ENCODE measurements around the gene MAP7D3.

Gene MAP7D3

DNA sequence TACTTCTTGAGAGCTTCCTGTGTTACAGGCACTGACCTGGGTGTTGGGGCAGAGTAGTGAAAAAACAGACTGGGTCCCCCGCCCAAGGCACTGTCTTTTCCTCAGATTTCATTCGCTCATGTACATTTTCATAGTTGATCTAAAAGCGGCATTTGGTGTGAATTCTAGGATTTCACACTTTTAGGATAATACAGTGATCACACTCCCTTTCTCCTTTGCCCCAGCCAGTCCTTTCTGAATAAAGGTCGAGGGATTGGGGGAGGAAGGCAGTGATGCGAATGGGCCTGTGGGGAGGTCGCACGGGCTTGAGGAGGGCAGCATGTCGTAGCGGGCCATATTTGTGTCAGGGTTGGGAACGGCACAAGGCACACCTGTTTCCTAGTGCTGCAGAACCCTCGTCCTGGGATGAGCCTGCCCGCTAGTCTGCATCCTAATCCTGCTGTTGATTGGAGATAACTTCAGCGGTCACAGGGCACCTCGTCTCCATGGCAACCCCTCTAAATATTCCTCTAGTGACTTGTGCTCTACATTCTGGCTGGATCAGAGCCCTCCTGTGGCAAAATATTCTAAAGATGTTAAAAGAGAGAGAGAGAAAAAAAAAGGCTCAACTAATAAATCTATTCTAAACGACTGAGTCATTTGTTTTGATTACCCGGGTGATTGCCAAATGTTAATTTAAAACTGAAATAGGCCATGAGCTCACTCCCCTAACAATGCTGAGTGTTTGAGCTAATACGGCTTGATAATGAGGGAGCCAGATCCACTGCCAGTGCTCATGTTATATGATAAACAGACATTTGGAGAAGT is 82.1 kb downstream of the MAP7D3 start (continued):
- TF ChIP-seq WT1 (tag by site-specific recombination; IDR thresholded peaks at IDR 0.05), result peak; percentile 71
- TF ChIP-seq ZNF335 (tag by site-specific recombination; conservative IDR thresholded peaks at IDR 0.05), result peak; percentile 33
- peak; percentile 48; the same call in 1 of the 2 replicates for TF ChIP-seq ZNF184 (tag by site-specific recombination; IDR thresholded peaks at IDR 0.05)
- peak; percentile 97 for TF ChIP-seq FEZF1 (tag by site-specific recombination; IDR thresholded peaks at IDR 0.05)
- TF ChIP-seq ZFP69B (tag by site-specific recombination; IDR thresholded peaks at IDR 0.05), result peak; percentile 74
- peak; percentile 94 for TF ChIP-seq ZNF24 (tag by site-specific recombination; IDR thresholded peaks at IDR 0.05)
- TF ChIP-seq, protein P1, sequence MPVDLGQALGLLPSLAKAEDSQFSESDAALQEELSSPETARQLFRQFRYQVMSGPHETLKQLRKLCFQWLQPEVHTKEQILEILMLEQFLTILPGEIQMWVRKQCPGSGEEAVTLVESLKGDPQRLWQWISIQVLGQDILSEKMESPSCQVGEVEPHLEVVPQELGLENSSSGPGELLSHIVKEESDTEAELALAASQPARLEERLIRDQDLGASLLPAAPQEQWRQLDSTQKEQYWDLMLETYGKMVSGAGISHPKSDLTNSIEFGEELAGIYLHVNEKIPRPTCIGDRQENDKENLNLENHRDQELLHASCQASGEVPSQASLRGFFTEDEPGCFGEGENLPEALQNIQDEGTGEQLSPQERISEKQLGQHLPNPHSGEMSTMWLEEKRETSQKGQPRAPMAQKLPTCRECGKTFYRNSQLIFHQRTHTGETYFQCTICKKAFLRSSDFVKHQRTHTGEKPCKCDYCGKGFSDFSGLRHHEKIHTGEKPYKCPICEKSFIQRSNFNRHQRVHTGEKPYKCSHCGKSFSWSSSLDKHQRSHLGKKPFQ (tag by site-specific recombination; IDR thresholded peaks at IDR 0.05), result peak; percentile 94
- TF ChIP-seq, protein P2, sequence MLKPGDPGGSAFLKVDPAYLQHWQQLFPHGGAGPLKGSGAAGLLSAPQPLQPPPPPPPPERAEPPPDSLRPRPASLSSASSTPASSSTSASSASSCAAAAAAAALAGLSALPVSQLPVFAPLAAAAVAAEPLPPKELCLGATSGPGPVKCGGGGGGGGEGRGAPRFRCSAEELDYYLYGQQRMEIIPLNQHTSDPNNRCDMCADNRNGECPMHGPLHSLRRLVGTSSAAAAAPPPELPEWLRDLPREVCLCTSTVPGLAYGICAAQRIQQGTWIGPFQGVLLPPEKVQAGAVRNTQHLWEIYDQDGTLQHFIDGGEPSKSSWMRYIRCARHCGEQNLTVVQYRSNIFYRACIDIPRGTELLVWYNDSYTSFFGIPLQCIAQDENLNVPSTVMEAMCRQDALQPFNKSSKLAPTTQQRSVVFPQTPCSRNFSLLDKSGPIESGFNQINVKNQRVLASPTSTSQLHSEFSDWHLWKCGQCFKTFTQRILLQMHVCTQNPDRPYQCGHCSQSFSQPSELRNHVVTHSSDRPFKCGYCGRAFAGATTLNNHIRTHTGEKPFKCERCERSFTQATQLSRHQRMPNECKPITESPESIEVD (tag by site-specific recombination; IDR thresholded peaks at IDR 0.05), result peak; percentile 95
- TF ChIP-seq, protein P3, sequence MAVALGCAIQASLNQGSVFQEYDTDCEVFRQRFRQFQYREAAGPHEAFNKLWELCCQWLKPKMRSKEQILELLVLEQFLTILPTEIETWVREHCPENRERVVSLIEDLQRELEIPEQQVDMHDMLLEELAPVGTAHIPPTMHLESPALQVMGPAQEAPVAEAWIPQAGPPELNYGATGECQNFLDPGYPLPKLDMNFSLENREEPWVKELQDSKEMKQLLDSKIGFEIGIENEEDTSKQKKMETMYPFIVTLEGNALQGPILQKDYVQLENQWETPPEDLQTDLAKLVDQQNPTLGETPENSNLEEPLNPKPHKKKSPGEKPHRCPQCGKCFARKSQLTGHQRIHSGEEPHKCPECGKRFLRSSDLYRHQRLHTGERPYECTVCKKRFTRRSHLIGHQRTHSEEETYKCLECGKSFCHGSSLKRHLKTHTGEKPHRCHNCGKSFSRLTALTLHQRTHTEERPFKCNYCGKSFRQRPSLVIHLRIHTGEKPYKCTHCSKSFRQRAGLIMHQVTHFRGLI (tag by site-specific recombination; IDR thresholded peaks at IDR 0.05), result peak; percentile 68; the same call in 1 of the 2 replicates
- peak; percentile 59; the same call in 1 of the 2 replicates for TF ChIP-seq IKZF3 (tag by site-specific recombination; IDR thresholded peaks at IDR 0.05)
- TF ChIP-seq, protein P4, sequence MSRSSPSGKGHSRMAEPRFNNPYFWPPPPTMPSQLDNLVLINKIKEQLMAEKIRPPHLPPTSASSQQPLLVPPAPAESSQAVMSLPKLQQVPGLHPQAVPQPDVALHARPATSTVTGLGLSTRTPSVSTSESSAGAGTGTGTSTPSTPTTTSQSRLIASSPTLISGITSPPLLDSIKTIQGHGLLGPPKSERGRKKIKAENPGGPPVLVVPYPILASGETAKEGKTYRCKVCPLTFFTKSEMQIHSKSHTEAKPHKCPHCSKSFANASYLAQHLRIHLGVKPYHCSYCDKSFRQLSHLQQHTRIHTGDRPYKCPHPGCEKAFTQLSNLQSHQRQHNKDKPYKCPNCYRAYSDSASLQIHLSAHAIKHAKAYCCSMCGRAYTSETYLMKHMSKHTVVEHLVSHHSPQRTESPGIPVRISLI (tag by site-specific recombination; IDR thresholded peaks at IDR 0.05), result peak; percentile 76
- peak; percentile 61; the same call in 1 of the 2 replicates for TF ChIP-seq SCRT1 (tag by site-specific recombination; IDR thresholded peaks at IDR 0.05; ENCODE audit: borderline replicate concordance)
- no peak for TF ChIP-seq ZNF626 (tag by site-specific recombination; IDR thresholded peaks at IDR 0.05)
- TF ChIP-seq, protein P5, sequence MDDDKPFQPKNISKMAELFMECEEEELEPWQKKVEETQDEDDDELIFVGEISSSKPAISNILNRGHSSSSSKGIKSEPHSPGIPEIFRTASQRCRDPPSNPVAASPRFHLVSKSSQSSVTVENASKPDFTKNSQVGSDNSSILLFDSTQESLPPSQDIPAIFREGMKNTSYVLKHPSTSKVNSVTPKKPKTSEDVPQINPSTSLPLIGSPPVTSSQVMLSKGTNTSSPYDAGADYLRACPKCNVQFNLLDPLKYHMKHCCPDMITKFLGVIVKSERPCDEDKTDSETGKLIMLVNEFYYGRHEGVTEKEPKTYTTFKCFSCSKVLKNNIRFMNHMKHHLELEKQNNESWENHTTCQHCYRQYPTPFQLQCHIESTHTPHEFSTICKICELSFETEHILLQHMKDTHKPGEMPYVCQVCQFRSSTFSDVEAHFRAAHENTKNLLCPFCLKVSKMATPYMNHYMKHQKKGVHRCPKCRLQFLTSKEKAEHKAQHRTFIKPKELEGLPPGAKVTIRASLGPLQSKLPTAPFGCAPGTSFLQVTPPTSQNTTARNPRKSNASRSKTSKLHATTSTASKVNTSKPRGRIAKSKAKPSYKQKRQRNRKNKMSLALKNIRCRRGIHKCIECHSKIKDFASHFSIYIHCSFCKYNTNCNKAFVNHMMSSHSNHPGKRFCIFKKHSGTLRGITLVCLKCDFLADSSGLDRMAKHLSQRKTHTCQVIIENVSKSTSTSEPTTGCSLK (tag by site-specific recombination; IDR thresholded peaks at IDR 0.05), result no peak
- TF ChIP-seq, protein P6, sequence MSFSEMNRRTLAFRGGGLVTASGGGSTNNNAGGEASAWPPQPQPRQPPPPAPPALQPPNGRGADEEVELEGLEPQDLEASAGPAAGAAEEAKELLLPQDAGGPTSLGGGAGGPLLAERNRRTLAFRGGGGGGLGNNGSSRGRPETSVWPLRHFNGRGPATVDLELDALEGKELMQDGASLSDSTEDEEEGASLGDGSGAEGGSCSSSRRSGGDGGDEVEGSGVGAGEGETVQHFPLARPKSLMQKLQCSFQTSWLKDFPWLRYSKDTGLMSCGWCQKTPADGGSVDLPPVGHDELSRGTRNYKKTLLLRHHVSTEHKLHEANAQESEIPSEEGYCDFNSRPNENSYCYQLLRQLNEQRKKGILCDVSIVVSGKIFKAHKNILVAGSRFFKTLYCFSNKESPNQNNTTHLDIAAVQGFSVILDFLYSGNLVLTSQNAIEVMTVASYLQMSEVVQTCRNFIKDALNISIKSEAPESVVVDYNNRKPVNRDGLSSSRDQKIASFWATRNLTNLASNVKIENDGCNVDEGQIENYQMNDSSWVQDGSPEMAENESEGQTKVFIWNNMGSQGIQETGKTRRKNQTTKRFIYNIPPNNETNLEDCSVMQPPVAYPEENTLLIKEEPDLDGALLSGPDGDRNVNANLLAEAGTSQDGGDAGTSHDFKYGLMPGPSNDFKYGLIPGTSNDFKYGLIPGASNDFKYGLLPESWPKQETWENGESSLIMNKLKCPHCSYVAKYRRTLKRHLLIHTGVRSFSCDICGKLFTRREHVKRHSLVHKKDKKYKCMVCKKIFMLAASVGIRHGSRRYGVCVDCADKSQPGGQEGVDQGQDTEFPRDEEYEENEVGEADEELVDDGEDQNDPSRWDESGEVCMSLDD (tag by site-specific recombination; IDR thresholded peaks at IDR 0.05), result no peak
- TF ChIP-seq, protein P7, sequence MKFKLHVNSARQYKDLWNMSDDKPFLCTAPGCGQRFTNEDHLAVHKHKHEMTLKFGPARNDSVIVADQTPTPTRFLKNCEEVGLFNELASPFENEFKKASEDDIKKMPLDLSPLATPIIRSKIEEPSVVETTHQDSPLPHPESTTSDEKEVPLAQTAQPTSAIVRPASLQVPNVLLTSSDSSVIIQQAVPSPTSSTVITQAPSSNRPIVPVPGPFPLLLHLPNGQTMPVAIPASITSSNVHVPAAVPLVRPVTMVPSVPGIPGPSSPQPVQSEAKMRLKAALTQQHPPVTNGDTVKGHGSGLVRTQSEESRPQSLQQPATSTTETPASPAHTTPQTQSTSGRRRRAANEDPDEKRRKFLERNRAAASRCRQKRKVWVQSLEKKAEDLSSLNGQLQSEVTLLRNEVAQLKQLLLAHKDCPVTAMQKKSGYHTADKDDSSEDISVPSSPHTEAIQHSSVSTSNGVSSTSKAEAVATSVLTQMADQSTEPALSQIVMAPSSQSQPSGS (tag by site-specific recombination; IDR thresholded peaks at IDR 0.05; ENCODE audit: low read depth), result peak; percentile 64
- peak; percentile 82; the same call in 1 of the 2 replicates for TF ChIP-seq BCL11A (tag by site-specific recombination; IDR thresholded peaks at IDR 0.05; ENCODE audit: low read depth)
- TF ChIP-seq ZBTB17 (tag by site-specific recombination; IDR thresholded peaks at IDR 0.05), result peak; percentile 81
- TF ChIP-seq, protein P8, sequence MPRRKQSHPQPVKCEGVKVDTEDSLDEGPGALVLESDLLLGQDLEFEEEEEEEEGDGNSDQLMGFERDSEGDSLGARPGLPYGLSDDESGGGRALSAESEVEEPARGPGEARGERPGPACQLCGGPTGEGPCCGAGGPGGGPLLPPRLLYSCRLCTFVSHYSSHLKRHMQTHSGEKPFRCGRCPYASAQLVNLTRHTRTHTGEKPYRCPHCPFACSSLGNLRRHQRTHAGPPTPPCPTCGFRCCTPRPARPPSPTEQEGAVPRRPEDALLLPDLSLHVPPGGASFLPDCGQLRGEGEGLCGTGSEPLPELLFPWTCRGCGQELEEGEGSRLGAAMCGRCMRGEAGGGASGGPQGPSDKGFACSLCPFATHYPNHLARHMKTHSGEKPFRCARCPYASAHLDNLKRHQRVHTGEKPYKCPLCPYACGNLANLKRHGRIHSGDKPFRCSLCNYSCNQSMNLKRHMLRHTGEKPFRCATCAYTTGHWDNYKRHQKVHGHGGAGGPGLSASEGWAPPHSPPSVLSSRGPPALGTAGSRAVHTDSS (tag by site-specific recombination; IDR thresholded peaks at IDR 0.05), result no peak; the same call in 1 of the 2 replicates
- TF ChIP-seq, protein P9, sequence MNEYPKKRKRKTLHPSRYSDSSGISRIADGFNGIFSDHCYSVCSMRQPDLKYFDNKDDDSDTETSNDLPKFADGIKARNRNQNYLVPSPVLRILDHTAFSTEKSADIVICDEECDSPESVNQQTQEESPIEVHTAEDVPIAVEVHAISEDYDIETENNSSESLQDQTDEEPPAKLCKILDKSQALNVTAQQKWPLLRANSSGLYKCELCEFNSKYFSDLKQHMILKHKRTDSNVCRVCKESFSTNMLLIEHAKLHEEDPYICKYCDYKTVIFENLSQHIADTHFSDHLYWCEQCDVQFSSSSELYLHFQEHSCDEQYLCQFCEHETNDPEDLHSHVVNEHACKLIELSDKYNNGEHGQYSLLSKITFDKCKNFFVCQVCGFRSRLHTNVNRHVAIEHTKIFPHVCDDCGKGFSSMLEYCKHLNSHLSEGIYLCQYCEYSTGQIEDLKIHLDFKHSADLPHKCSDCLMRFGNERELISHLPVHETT (tag by site-specific recombination; IDR thresholded peaks at IDR 0.05), result peak; percentile 94
- peak; percentile 98 for TF ChIP-seq ZEB2 (tag by site-specific recombination; IDR thresholded peaks at IDR 0.05)
- no peak for TF ChIP-seq KLF7 (tag by site-specific recombination; IDR thresholded peaks at IDR 0.05; ENCODE audit: borderline replicate concordance)

Measured in HEK293 (cell line).